Small intestine (tissue), 7 donors: ENCODE measurements around the gene RBM33. TPM values are rescaled to one million over a fixed set of nuclear protein-coding genes. Genes with fewer than 3 reads are reported as not detected.
A peak's percentile ranks its signal among the peaks of the same experiment; 100 is the strongest.
"Not testable (repeated sequence)": the region's sequence is repeated elsewhere in the genome, so short reads cannot be mapped to it uniquely, and the experiment has no call there.

ENCODE experiments used
- DNase-seq, 2 donors: peaks; one replicate each; pipeline versions ENCODE4 v3.0.0 to v3.0.0-alpha.2; 2013
- FAIRE-seq: peaks from 2 replicates; lab custom pipeline; 2012; peaks lifted over from hg19 to GRCh38; lab: Jason Lieb, UNC
- H3K27ac ChIP-seq, 3 donors: one replicate each; pipeline ENCODE4 v1.5.1; 2013; ENCODE audit warnings: low read length in 2 of 3, mild to moderate bottlenecking in 2 of 3, control low read depth in 1 of 3, inconsistent platforms in 1 of 3, low read depth in 1 of 3, moderate library complexity in 1 of 3
- H3K27me3 ChIP-seq, 3 donors: one replicate each; pipeline ENCODE4 v1.6.1; 2013; ENCODE audit warnings: low read length in 3 of 3, inconsistent platforms in 1 of 3; ENCODE audit not compliant: control insufficient read depth in 3 of 3, insufficient read depth in 3 of 3
- H3K36me3 ChIP-seq, 3 donors: one replicate each; pipeline ENCODE4 v1.6.1; 2013; ENCODE audit warnings: low read length in 3 of 3, inconsistent platforms in 1 of 3, low read depth in 1 of 3, mild to moderate bottlenecking in 1 of 3, moderate library complexity in 1 of 3; ENCODE audit not compliant: control insufficient read depth in 3 of 3, insufficient read depth in 2 of 3
- H3K4me1 ChIP-seq, 3 donors: one replicate each; pipeline ENCODE4 v1.6.1; 2013; ENCODE audit warnings: low read length in 2 of 3, inconsistent platforms in 1 of 3, low read depth in 1 of 3, mild to moderate bottlenecking in 1 of 3, moderate library complexity in 1 of 3; ENCODE audit not compliant: control insufficient read depth in 3 of 3, insufficient read depth in 2 of 3
- H3K4me3 ChIP-seq, 3 donors: one replicate each; pipeline ENCODE4 v1.5.1; 2013; ENCODE audit warnings: low read length in 3 of 3, control low read depth in 1 of 3, inconsistent platforms in 1 of 3, low read depth in 1 of 3, mild to moderate bottlenecking in 1 of 3, moderate library complexity in 1 of 3
- H3K9me3 ChIP-seq, 2 donors: one replicate each; pipeline ENCODE4 v1.6.1; 2013; ENCODE audit warnings: low read depth in 1 of 2, low read length in 1 of 2; ENCODE audit not compliant: control insufficient read depth in 2 of 2, insufficient read depth in 1 of 2
- WGBS, 3 donors: extraction: QIAGEN DNeasy Blood & Tissue Kit; methylation state at CpG; one replicate each; pipeline ENCODE4 v1.1.7; 2013; 5-methylcytosine and 5-hydroxymethylcytosine counted together
- polyA plus RNA-seq, 4 donors: library from polyadenylated mRNA; stranded (reverse) in 3 of 4; unstranded in 1 of 4; fragments of 200-250 nt in 3 of 4; fragments of 120-200 nt in 1 of 4; gene quantifications; one replicate each; pipeline versions ENCODE4 v1.2.1 to v1.2.3, GENCODE V29; 2013
- donor health status: healthy with polysubstance abuse.
- donor health status: control.
- donor health status: control.
- donor health status: Bipolar disorder and iron deficiency.
- donor health status: healthy.

Gene RBM33
- polyA plus RNA-seq, 4 donors: 7.8 to 39.7 (median 15.1) TPM

- WGBS, 3 donors: 83 to 90% (median 89%) methylated on average over 18 of the region's 18 CpGs
- no peaks in the 10 kb centered on the region for H3K27me3 ChIP-seq
- H3K4me3 ChIP-seq: no peak overlapping the region
- peaks cover 0 to 3% (median 0%) of the 10 kb centered on the region in 3 donors for H3K4me1 ChIP-seq
- H3K36me3 ChIP-seq: no peaks in the 10 kb centered on the region
- DNase-seq (no peak), FAIRE-seq (no peak)
- H3K27ac ChIP-seq: no peak overlapping the region
- no peaks in the 10 kb centered on the region for H3K9me3 ChIP-seq
These were observed 40.5 kb upstream of the RBM33 start for GRCh38 chr7:155603858-155604503.

GRCh38 chr7:155604504-155604997 lies 39.9 kb upstream of the RBM33 start:
- H3K4me3 ChIP-seq: no peak overlapping the region
- DNase-seq (no peak), FAIRE-seq (no peak)
- H3K9me3 ChIP-seq: no peaks in the 10 kb centered on the region
- 79 to 84% (median 83%) methylated on average over 8 of the region's 8 CpGs for WGBS, 3 donors
- H3K27me3 ChIP-seq: no peaks in the 10 kb centered on the region
- no peaks in the 10 kb centered on the region for H3K4me1 ChIP-seq
- no peak overlapping the region for H3K27ac ChIP-seq
- H3K36me3 ChIP-seq: no peaks in the 10 kb centered on the region

GRCh38 chr7:155609185-155609584 lies 35.3 kb upstream of the RBM33 start:
- FAIRE-seq (no peak), DNase-seq (no peak)
- Histone ChIP-seq H3K4me3 (no peak overlapping the region), H3K27ac (no peak overlapping the region), H3K27me3 (peaks cover 0 to 3% (median 0%) of the 10 kb centered on the region in 3 donors), H3K36me3 (no peaks in the 10 kb centered on the region), H3K4me1 (no peaks in the 10 kb centered on the region), H3K9me3 (peaks cover 0 to 2% of the 10 kb centered on the region in 2 donors)
- 89 to 95% (median 92%) methylated on average over 12 of the region's 12 CpGs for WGBS, 3 donors

GRCh38 chr7:155610633-155611193 lies 33.7 kb upstream of the RBM33 start:
- H3K27me3 ChIP-seq: peaks cover 0 to 3% (median 0%) of the 10 kb centered on the region in 3 donors
- H3K9me3 ChIP-seq: peaks cover 0 to 2% of the 10 kb centered on the region in 2 donors
- H3K4me1 ChIP-seq: no peaks in the 10 kb centered on the region
- H3K4me3 ChIP-seq: no peak overlapping the region
- DNase-seq (no peak), FAIRE-seq (no peak)
- no peaks in the 10 kb centered on the region for H3K36me3 ChIP-seq
- H3K27ac ChIP-seq: no peak overlapping the region
- WGBS, 3 donors: 46 to 71% (median 70%) methylated on average over 11 of the region's 11 CpGs

GRCh38 chr7:155611808-155612447 lies 32.5 kb upstream of the RBM33 start:
- H3K27me3 ChIP-seq: peaks cover 0 to 3% (median 0%) of the 10 kb centered on the region in 3 donors
- no peaks in the 10 kb centered on the region for H3K36me3 ChIP-seq
- DNase-seq: no peak
- no peak for FAIRE-seq
- H3K4me1 ChIP-seq: no peaks in the 10 kb centered on the region
- H3K4me3 ChIP-seq: no peak overlapping the region
- H3K27ac ChIP-seq: no peak overlapping the region
- peaks cover 0 to 2% of the 10 kb centered on the region in 2 donors for H3K9me3 ChIP-seq
- 87 to 92% (median 88%) methylated on average over 9 of the region's 9 CpGs for WGBS, 3 donors

GRCh38 chr7:155612658-155613057 lies 31.8 kb upstream of the RBM33 start:
- no peak for DNase-seq
- WGBS, 3 donors: 80 to 84% (median 81%) methylated on average over 10 of the region's 10 CpGs
- Histone ChIP-seq H3K36me3 (no peaks in the 10 kb centered on the region), H3K9me3 (peaks cover 0 to 2% of the 10 kb centered on the region in 2 donors), H3K27me3 (peaks cover 0 to 3% (median 0%) of the 10 kb centered on the region in 3 donors), H3K4me1 (no peaks in the 10 kb centered on the region), H3K27ac (no peak overlapping the region), H3K4me3 (no peak overlapping the region)
- FAIRE-seq: no peak

GRCh38 chr7:155615085-155615484 lies 29.4 kb upstream of the RBM33 start:
- H3K27ac ChIP-seq, DNase-seq, H3K4me3 ChIP-seq, H3K9me3 ChIP-seq, H3K36me3 ChIP-seq, H3K27me3 ChIP-seq, FAIRE-seq: not testable (repeated sequence)
- peaks cover 2 to 17% (median 5%) of the 10 kb centered on the region in 3 donors for H3K4me1 ChIP-seq
- WGBS, 3 donors: 90 to 97% (median 97%) methylated on average over 6 of the region's 6 CpGs

- Histone ChIP-seq H3K4me1 (peaks cover 2 to 22% (median 5%) of the 10 kb centered on the region in 3 donors), H3K27me3 (no peaks in the 10 kb centered on the region), H3K4me3 (peak overlapping the region in 1 of 3 donors; percentile 9), H3K36me3 (no peaks in the 10 kb centered on the region), H3K27ac (peak overlapping the region; percentile 88 to 98 (median 94)), H3K9me3 (no peaks in the 10 kb centered on the region)
- FAIRE-seq (no peak), DNase-seq (peak; percentile 96 to 99)
- WGBS, 3 donors: 16 to 62% (median 36%) methylated on average over 16 of the region's 16 CpGs
These were observed 25.5 kb upstream of the RBM33 start for GRCh38 chr7:155618708-155619633.
